H7 (cell line): Measurements from ENCODE around the gene S100B. TPM values are rescaled to one million over a fixed set of nuclear protein-coding genes. Genes with fewer than 3 reads are reported as not detected.
A peak's percentile ranks its signal among the peaks of the same experiment; 100 is the strongest.

Source experiments
- DNase-seq: peaks from one replicate; pipeline ENCODE4 v3.0.0; 2012
- H3K27me3 ChIP-seq: 2 replicates; pipeline ENCODE4 v1.6.0; 2011; ENCODE audit warnings: mild to moderate bottlenecking, low read length; ENCODE audit not compliant: control insufficient read depth, insufficient read depth
- H3K36me3 ChIP-seq: replicated peaks from 2 replicates; pipeline ENCODE4 v1.5.1; 2011; ENCODE audit warnings: low read length; ENCODE audit not compliant: control insufficient read depth, insufficient read depth
- H3K4me3 ChIP-seq: 2 replicates; pipeline ENCODE4 v1.5.1; 2011; ENCODE audit warnings: low read depth, mild to moderate bottlenecking, control low read depth, low read length, moderate library complexity; ENCODE audit not compliant: insufficient read depth
- total RNA-seq: library from RNA; depleted of rRNA; stranded (reverse); fragments of >200 nt; shearing (Covaris generic); gene quantifications from 2 replicates; pipeline ENCODE4 v1.2.3, GENCODE V29; 2014; rRNA removed

The S100B gene
- total RNA-seq, 1 experiment from 2014 or later = 0.10 TPM

GRCh38 chr21:46554431-46555224, 50.3 kb downstream of the S100B start:
- DNase-seq = peak; percentile 42
- Histone ChIP-seq H3K27me3 (no peaks in the 10 kb centered on the region), H3K36me3 (peaks cover 9% of the 10 kb centered on the region), H3K4me3 (no peak overlapping the region)

GRCh38 chr21:46553993-46554392, 50.9 kb downstream of the S100B start:
- DNase-seq = no peak
- no peak overlapping the region for H3K4me3 ChIP-seq
- no peaks in the 10 kb centered on the region for H3K27me3 ChIP-seq
- peaks cover 7% of the 10 kb centered on the region for H3K36me3 ChIP-seq

- no peak overlapping the region for H3K4me3 ChIP-seq
- peaks cover 8% of the 10 kb centered on the region for H3K36me3 ChIP-seq
- DNase-seq = peak; percentile 21
- no peaks in the 10 kb centered on the region for H3K27me3 ChIP-seq
These were observed 52.0 kb downstream of the S100B start for GRCh38 chr21:46552865-46553379.

GRCh38 chr21:46552274-46552673, 52.6 kb downstream of the S100B start:
- DNase-seq = no peak
- Histone ChIP-seq H3K4me3 (no peak overlapping the region), H3K27me3 (no peaks in the 10 kb centered on the region), H3K36me3 (peaks cover 8% of the 10 kb centered on the region)

- peak; percentile 65 for DNase-seq
- Histone ChIP-seq H3K27me3 (no peaks in the 10 kb centered on the region), H3K36me3 (peaks cover 7% of the 10 kb centered on the region), H3K4me3 (no peak overlapping the region)
These were observed 53.1 kb downstream of the S100B start for GRCh38 chr21:46551636-46552241.

GRCh38 chr21:46550116-46550941, 54.6 kb downstream of the S100B start:
- Histone ChIP-seq H3K36me3 (peaks cover 9% of the 10 kb centered on the region), H3K4me3 (no peak overlapping the region)
- DNase-seq = peak; percentile 35

GRCh38 chr21:46549650-46550049, 55.2 kb downstream of the S100B start:
- H3K4me3 ChIP-seq = no peak overlapping the region
- H3K36me3 ChIP-seq = peaks cover 8% of the 10 kb centered on the region
- H3K27me3 ChIP-seq = no peaks in the 10 kb centered on the region

More at GRCh38 chr21:46550116-46550941, 54.6 kb downstream of the S100B start:
- no peaks in the 10 kb centered on the region for H3K27me3 ChIP-seq

More at GRCh38 chr21:46549650-46550049, 55.2 kb downstream of the S100B start:
- DNase-seq = peak; percentile 35

Other genes starting within 250 kb of the S100B start
- 19.4 and 30.2 TPM in 2 replicates for gene DIP2A, start 146.2 kb downstream of the S100B start, total RNA-seq
- 54.1 and 59.9 TPM in 2 replicates for gene PRMT2, start 30.6 kb upstream of the S100B start, total RNA-seq